Stimulated activated naive CD8-positive, alpha-beta T cell treated with anti-CD3 and anti-CD28 coated beads, Interleukin-15, Interleukin-2, amounts not matched to agents 100 ng/mL and 50 ng/mL, for 24 hours (primary cell): Measurements from ENCODE around the gene RRBP1.
"Not testable (repeated sequence)": the region's sequence is repeated elsewhere in the genome, so short reads cannot be mapped to it uniquely, and the experiment has no call there.

Experiments used
- H3K27ac Mint-ChIP-seq: one replicate; pipeline ENCODE4 v1.8.0; 2021; ENCODE audit warnings: mild to moderate bottlenecking, mixed read lengths
- H3K27me3 Mint-ChIP-seq: one replicate; pipeline ENCODE4 v1.8.0; 2021; ENCODE audit warnings: mixed read lengths
- H3K36me3 Mint-ChIP-seq: one replicate; pipeline ENCODE4 v1.8.0; 2021; ENCODE audit warnings: low read depth, mixed read lengths
- H3K4me1 Mint-ChIP-seq: one replicate; pipeline ENCODE4 v1.8.0; 2021; ENCODE audit warnings: low read depth, mixed read lengths
- H3K4me3 Mint-ChIP-seq: one replicate; pipeline ENCODE4 v1.8.0; 2021; ENCODE audit warnings: mild to moderate bottlenecking, mixed read lengths
- H3K9me3 Mint-ChIP-seq: one replicate; pipeline ENCODE4 v1.8.0; 2021; ENCODE audit warnings: mixed read lengths

The RRBP1 gene

GRCh38 chr20:17665756-17666155 lies 16.3 kb downstream of the RRBP1 start:
- Mint-ChIP-seq H3K27ac (peak overlapping the region; percentile 65), H3K4me3 (no peak overlapping the region), H3K4me1 (peaks cover 65% of the 10 kb centered on the region)

DNA sequence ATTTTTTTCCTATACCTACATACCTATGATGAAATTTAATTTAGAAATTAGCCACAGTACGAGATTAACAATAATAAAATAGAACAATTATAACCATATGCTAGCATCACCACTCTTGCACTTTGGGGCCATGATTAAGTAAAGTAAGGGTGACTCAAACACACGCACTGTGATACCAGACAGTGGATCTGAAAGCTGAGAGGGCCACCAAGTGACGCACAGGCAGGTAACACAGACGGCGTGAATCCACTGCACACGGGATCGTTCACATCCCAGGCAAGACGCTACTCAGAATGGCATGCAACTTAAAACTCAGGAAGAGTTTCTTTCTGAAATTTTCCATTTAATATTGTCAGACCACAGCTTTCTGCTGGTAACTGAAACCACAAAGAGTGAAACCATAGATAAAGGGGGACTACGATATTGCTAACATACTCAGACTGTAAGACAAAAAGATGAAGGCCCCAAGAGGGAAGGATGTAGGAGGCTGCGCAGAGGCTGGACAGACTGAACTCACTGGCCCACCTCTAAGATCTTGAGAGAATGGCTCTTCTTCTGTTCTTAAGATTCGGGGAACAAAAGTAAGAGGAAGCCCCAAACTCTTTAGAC lies 17.9 kb downstream of the RRBP1 start:
- H3K27ac Mint-ChIP-seq, result peak overlapping the region; percentile 74
- H3K9me3 Mint-ChIP-seq, result no peaks in the 10 kb centered on the region
- no peaks in the 10 kb centered on the region for H3K27me3 Mint-ChIP-seq
- peak overlapping the region; percentile 69 for H3K4me3 Mint-ChIP-seq
- peaks cover 20% of the 10 kb centered on the region for H3K36me3 Mint-ChIP-seq
- H3K4me1 Mint-ChIP-seq, result peaks cover 70% of the 10 kb centered on the region

More at GRCh38 chr20:17665756-17666155, 16.3 kb downstream of the RRBP1 start:
- Mint-ChIP-seq H3K36me3 (peaks cover 7% of the 10 kb centered on the region), H3K27me3 (no peaks in the 10 kb centered on the region), H3K9me3 (no peaks in the 10 kb centered on the region)

GRCh38 chr20:17663486-17663885 lies 18.6 kb downstream of the RRBP1 start:
- Mint-ChIP-seq H3K36me3 (peaks cover 25% of the 10 kb centered on the region), H3K9me3 (no peaks in the 10 kb centered on the region), H3K27me3 (no peaks in the 10 kb centered on the region), H3K27ac (no peak overlapping the region), H3K4me3 (no peak overlapping the region), H3K4me1 (peaks cover 70% of the 10 kb centered on the region)

- no peaks in the 10 kb centered on the region for H3K9me3 Mint-ChIP-seq
- no peak overlapping the region for H3K27ac Mint-ChIP-seq
- H3K36me3 Mint-ChIP-seq, result peaks cover 25% of the 10 kb centered on the region
- H3K27me3 Mint-ChIP-seq, result no peaks in the 10 kb centered on the region
- H3K4me3 Mint-ChIP-seq, result no peak overlapping the region
- peaks cover 72% of the 10 kb centered on the region for H3K4me1 Mint-ChIP-seq
Observed at GRCh38 chr20:17663040-17663399, 19.0 kb downstream of the RRBP1 start.

- Mint-ChIP-seq H3K4me3 (no peak overlapping the region), H3K36me3 (peaks cover 30% of the 10 kb centered on the region), H3K27me3 (no peaks in the 10 kb centered on the region), H3K9me3 (no peaks in the 10 kb centered on the region), H3K4me1 (peaks cover 76% of the 10 kb centered on the region), H3K27ac (peak overlapping the region; percentile 17)
Observed at GRCh38 chr20:17662333-17663039, 19.6 kb downstream of the RRBP1 start.

DNA sequence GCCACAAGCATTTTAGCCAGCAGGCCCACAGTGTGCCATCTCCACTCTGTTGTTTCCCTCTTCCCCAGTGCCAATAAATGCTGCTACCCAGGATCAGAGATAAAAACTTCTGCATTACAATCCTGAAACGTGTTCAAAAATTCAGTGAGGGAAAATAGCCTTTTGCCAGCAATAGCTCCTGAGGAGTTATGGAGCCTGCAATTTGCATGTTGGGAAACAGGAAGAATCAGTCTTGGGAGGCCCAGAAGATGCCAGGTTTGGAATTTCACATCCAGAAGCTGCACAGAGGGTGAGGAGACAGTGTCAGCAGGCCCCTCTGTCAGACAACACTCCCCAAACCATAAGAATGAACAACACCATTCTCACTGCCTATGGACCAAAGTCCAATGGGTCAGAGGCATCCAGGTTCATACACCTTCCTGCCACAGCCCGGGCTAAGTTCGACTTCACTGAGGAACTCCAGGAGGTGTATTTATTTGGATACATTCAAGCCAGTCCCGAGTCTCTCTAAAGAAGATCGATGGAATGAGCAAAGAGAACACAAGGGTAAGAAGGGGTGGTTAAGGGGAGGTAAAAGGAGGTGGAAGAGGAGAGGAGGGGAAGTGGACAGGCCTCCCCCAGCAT lies 20.8 kb downstream of the RRBP1 start:
- peaks cover 42% of the 10 kb centered on the region for H3K36me3 Mint-ChIP-seq
- H3K27ac Mint-ChIP-seq, result peak overlapping the region; percentile 11
- peaks cover 74% of the 10 kb centered on the region for H3K4me1 Mint-ChIP-seq
- no peak overlapping the region for H3K4me3 Mint-ChIP-seq
- no peaks in the 10 kb centered on the region for H3K9me3 Mint-ChIP-seq
- H3K27me3 Mint-ChIP-seq, result no peaks in the 10 kb centered on the region

DNA sequence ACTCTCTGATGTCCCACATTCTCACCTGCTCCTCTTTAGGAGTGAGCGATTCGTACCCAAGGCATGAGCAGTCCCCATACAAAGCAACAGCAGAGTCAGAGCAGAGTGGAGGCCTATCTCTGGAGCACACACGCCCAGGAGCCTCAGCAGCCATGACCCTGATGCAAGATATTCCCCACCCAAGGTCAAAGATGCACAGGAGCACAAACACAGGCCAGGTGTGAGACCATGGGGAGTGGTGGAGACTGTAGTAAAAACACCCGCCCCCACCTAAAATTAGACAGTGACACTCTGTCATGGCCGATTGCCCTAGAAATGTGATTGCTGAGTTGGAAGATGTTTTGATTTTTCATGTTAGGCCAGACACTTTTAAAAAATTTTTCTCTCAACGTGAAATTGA lies 21.4 kb downstream of the RRBP1 start:
- H3K4me1 Mint-ChIP-seq, result peaks cover 72% of the 10 kb centered on the region
- H3K27me3 Mint-ChIP-seq, result no peaks in the 10 kb centered on the region
- no peak overlapping the region for H3K27ac Mint-ChIP-seq
- no peak overlapping the region for H3K4me3 Mint-ChIP-seq
- H3K36me3 Mint-ChIP-seq, result peaks cover 45% of the 10 kb centered on the region
- H3K9me3 Mint-ChIP-seq, result no peaks in the 10 kb centered on the region

GRCh38 chr20:17659801-17660200 lies 22.2 kb downstream of the RRBP1 start:
- no peak overlapping the region for H3K4me3 Mint-ChIP-seq
- no peak overlapping the region for H3K27ac Mint-ChIP-seq
- peaks cover 45% of the 10 kb centered on the region for H3K36me3 Mint-ChIP-seq
- H3K27me3 Mint-ChIP-seq, result no peaks in the 10 kb centered on the region
- peaks cover 64% of the 10 kb centered on the region for H3K4me1 Mint-ChIP-seq
- no peaks in the 10 kb centered on the region for H3K9me3 Mint-ChIP-seq

DNA sequence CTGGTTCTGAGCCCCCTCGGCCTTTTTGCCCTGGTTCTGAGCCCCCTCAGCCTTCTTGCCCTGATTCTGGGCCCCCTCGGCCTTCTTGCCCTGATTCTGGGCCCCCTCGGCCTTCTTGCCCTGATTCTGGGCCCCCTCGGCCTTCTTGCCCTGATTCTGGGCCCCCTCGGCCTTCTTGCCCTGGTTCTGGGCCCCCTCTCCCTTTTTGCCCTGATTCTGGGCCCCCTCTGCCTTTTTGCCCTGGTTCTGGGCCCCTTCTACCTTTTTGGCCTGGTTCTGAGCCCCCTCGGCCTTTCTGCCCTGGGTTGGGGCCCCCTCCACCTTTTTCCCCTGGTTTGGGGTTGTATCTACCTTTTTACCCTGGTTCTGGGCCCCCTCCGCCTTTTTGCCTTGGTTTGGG lies 22.7 kb downstream of the RRBP1 start:
- not testable (repeated sequence) for H3K9me3 Mint-ChIP-seq, H3K27me3 Mint-ChIP-seq, H3K4me3 Mint-ChIP-seq, H3K27ac Mint-ChIP-seq
- H3K4me1 Mint-ChIP-seq, result peaks cover 59% of the 10 kb centered on the region
- H3K36me3 Mint-ChIP-seq, result peaks cover 45% of the 10 kb centered on the region

- Mint-ChIP-seq H3K27me3 (no peaks in the 10 kb centered on the region), H3K27ac (no peak overlapping the region), H3K4me3 (no peak overlapping the region), H3K36me3 (peaks cover 49% of the 10 kb centered on the region), H3K4me1 (peaks cover 52% of the 10 kb centered on the region), H3K9me3 (no peaks in the 10 kb centered on the region)
Observed at GRCh38 chr20:17658648-17658993, 23.4 kb downstream of the RRBP1 start.

- H3K27me3 Mint-ChIP-seq, result no peaks in the 10 kb centered on the region
- H3K27ac Mint-ChIP-seq, result no peak overlapping the region
- H3K36me3 Mint-ChIP-seq, result peaks cover 49% of the 10 kb centered on the region
- peaks cover 46% of the 10 kb centered on the region for H3K4me1 Mint-ChIP-seq
- H3K4me3 Mint-ChIP-seq, result no peak overlapping the region
- H3K9me3 Mint-ChIP-seq, result no peaks in the 10 kb centered on the region
Observed at GRCh38 chr20:17657898-17658647, 24.0 kb downstream of the RRBP1 start.

DNA sequence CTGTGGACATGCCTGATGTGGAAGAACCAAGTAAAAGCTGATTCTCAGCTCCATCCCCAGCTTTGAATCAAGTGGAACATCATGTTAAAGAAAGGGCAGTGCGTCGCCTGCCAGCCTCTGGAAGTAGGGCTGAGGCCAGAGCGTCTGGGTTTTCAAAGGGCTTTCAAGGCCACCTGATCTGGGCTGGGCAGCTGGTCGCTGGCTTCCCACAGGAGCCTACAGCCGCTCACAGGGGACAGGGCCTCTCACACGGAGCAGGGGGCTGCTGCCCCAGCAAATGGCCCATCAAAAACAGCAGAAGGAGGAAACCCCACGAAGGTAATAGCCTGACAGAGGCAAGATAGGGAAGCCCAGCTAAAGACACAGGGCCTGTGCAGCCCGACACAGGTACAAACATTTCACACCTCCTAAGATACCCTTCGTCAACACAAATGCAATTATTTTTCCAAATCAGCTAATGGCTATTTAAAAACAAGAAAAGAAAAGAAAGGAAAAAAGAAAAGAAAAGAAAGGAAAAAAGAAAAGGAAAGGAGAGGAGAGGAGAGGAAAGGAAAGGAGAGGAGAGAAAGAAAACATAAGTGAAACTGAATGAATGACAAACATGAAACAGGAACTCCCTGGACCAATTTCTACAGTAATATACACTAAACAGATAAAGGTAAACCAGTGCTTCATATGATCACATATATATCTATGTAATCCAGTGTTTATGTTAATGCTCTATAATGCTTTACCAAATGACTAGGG lies 24.8 kb downstream of the RRBP1 start:
- Mint-ChIP-seq H3K9me3 (no peaks in the 10 kb centered on the region), H3K4me3 (no peak overlapping the region), H3K36me3 (peaks cover 49% of the 10 kb centered on the region), H3K27ac (no peak overlapping the region), H3K27me3 (no peaks in the 10 kb centered on the region), H3K4me1 (peaks cover 38% of the 10 kb centered on the region)

DNA sequence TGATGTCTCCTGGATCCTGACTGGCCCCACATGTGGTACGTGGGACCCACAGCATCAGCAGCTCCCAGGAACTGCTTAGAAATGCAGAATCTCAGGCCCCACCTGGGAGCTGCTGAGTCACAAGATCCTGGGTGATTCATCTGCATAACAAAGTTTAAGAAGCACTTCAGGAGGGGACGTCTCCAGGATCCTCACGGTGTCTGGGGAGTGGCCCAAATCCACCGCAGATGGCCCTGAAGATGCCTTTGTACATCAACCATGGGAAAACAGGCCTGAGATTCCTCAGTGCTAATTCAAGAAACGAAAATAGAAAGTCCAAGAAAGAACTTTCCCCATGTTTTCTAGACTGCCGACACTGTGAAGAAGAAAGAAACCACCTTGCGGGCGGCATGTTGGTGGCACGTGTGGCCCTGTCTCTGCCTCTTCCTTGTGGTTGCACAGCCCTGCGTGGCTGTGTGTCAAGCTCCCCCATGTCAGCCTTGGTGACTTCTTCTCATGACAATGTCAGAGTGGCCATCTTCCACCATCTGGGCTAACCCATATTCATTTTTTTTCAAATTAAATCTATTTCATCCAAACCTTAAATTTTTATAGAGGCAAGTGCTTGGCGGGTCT lies 26.1 kb downstream of the RRBP1 start:
- Mint-ChIP-seq H3K36me3 (peaks cover 49% of the 10 kb centered on the region), H3K4me1 (peaks cover 29% of the 10 kb centered on the region), H3K27me3 (no peaks in the 10 kb centered on the region), H3K27ac (no peak overlapping the region), H3K9me3 (no peaks in the 10 kb centered on the region), H3K4me3 (peak overlapping the region; percentile 0)

DNA sequence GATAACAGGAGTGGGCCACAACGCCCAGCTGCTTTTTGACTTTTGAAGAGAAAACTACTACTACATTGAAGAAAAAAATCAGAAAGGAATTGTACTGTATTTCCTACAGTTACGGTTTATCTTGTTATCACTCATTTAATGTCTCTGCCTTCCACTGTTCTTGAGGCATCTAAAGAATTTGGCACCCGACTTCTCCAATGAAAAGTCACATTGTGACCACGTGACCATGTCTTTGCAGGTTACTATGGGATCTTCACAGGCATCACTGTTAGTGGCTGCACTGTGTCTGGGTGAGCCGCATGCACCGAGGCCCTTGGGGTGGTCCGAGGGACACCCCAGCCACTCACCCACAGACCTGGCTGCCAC lies 26.8 kb downstream of the RRBP1 start:
- H3K9me3 Mint-ChIP-seq, result no peaks in the 10 kb centered on the region
- no peak overlapping the region for H3K4me3 Mint-ChIP-seq
- H3K4me1 Mint-ChIP-seq, result peaks cover 27% of the 10 kb centered on the region
- H3K27ac Mint-ChIP-seq, result no peak overlapping the region
- H3K36me3 Mint-ChIP-seq, result peaks cover 43% of the 10 kb centered on the region
- H3K27me3 Mint-ChIP-seq, result no peaks in the 10 kb centered on the region
